Measurements from ENCODE around the gene MXD4.
A peak's percentile ranks its signal among the peaks of the same experiment; 100 is the strongest.
"Not testable (repeated sequence)": the region's sequence is repeated elsewhere in the genome, so short reads cannot be mapped to it uniquely, and the experiment has no call there.

MXD4 gene

DNA sequence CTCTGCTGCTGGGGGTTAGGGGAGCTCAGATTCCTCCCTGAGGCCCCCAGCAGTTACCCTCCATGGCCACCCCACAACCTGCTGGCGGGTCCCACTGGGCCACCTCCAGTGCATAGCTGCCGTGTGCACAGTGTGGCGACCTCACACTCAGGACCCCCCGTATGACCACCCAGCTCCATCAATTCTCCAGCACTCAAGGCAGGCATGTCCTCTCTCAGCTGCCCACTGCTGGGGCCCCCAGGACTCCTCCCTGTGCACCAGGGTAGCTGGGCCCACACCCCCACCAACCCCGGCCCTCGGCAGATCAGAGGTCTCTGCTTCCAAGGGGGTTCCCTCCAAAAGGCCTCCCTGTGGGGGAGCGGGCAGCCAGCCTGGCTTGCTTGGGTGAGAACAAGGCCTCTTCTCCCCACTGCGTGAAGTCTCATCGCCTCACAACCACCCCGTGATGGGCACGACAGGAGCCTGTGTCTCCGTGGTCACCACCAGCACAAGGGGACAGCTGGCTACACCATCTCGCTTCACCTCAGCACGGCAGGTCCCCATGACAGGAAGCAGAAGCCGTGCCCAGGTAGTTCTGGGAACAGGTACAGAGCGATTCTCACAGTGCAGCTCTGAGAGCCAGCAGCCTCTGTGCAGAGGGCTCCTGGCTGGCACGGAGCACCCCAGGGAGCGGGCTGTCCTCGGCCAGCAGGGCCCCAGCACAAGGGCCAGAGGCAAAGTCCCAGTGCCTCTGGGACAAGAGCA lies 15.4 kb downstream of the MXD4 start:
- H3K4me1 Mint-ChIP-seq: peaks cover 26% of the 10 kb centered on the region
- ATAC-seq (no peak), DNase-seq (ENCODE audit: low spot score in 2 of 2) (peak in 1 of 2 donors; percentile 51)
- no peak overlapping the region for H3K27ac Mint-ChIP-seq
- peaks cover 12% of the 10 kb centered on the region for H3K36me3 Mint-ChIP-seq
- H3K4me3 Mint-ChIP-seq: no peak overlapping the region
- H3K9me3 Mint-ChIP-seq: no peaks in the 10 kb centered on the region

GRCh38 chr4:2245787-2246275 lies 16.1 kb downstream of the MXD4 start:
- Mint-ChIP-seq H3K27ac (peak overlapping the region; percentile 86), H3K9me3 (no peaks in the 10 kb centered on the region), H3K4me3 (no peak overlapping the region), H3K4me1 (peaks cover 28% of the 10 kb centered on the region), H3K36me3 (peaks cover 18% of the 10 kb centered on the region)
- DNase-seq (ENCODE audit: low spot score in 2 of 2) (peak in 1 of 2 donors; percentile 47), ATAC-seq (no peak)

- ATAC-seq: no peak
- Mint-ChIP-seq H3K4me3 (no peak overlapping the region), H3K4me1 (peaks cover 34% of the 10 kb centered on the region), H3K36me3 (peaks cover 22% of the 10 kb centered on the region), H3K9me3 (no peaks in the 10 kb centered on the region), H3K27ac (peak overlapping the region; percentile 86)
- DNase-seq (ENCODE audit: low spot score in 2 of 2): no peak
Measured at GRCh38 chr4:2245057-2245786, 16.7 kb downstream of the MXD4 start.

- H3K4me3 Mint-ChIP-seq: no peak overlapping the region
- H3K9me3 Mint-ChIP-seq: no peaks in the 10 kb centered on the region
- H3K36me3 Mint-ChIP-seq: peaks cover 30% of the 10 kb centered on the region
- ATAC-seq (no peak), DNase-seq (ENCODE audit: low spot score in 2 of 2) (peak; percentile 2 to 60)
- peaks cover 46% of the 10 kb centered on the region for H3K4me1 Mint-ChIP-seq
- peak overlapping the region; percentile 57 for H3K27ac Mint-ChIP-seq
Measured at GRCh38 chr4:2243681-2244380, 18.1 kb downstream of the MXD4 start.

DNA sequence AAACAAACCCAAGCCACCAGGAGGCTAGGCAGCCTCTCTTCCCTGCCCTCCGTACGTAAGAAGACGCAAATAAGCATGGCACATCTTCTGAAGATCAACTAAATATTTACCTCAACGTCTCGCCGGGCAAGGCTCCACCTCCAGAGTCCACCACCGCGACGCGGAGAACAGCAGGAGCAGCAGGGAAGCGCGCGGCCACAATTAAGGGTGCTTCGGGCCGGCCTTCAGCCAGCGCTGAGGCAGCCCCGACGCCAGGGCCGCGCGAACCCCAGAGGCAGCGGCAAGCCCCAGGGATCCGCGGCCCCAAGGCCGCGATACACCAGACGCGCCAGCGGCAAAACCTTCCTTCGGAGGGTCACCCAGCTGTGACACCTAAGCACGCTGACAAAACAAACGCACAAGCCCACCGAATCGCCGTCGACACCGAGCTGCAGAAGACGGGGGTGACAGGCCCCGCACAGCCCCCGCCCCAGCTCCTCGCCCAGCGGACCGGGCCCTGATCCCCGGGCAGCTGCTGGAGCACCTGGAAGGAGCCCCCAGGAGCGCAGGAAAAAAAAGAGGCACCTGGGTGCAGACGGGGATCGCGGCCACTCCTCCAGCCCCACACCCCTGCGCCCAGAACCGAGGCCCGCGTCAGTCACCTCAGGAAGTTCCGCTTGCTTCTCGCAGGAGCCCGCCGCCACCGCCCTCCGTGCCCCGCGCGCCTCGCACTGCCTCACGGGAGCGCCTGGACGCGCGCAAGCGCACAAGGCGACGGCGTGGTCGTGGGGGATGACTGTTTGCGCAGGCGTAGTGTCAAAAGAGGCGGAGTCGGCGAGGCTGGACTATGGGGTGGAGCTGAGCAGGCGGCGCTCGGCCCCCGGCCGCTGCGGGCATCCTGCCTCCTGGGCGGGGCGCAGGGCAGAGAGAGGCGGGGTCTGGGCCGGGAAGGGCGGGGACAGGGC lies 20.2 kb downstream of the MXD4 start, which contains the start of the genes HAUS3 and POLN:
TSS of gene HAUS3 (minus strand) at position 712 of the 944 bp plus-strand sequence. CDS start 1,175 bp downstream, outside the sequence.
TSS of gene POLN (minus strand) at position 712 of the 944 bp plus-strand sequence. CDS start 12,890 bp downstream, outside the sequence.
- peaks cover 64% of the 10 kb centered on the region for H3K4me1 Mint-ChIP-seq
- H3K9me3 Mint-ChIP-seq: no peaks in the 10 kb centered on the region
- peak within 1 kb of the TSS; percentile 88 for H3K4me3 Mint-ChIP-seq
- DNase-seq (ENCODE audit: low spot score in 2 of 2) (peak; percentile 99 to 100), ATAC-seq (peak; percentile 91)
- peaks cover 52% of the 10 kb centered on the region for H3K36me3 Mint-ChIP-seq
- peak within 1 kb of the TSS; percentile 90 for H3K27ac Mint-ChIP-seq

GRCh38 chr4:2241003-2241402 lies 20.9 kb downstream of the MXD4 start:
- DNase-seq (ENCODE audit: low spot score in 2 of 2) (no peak), ATAC-seq (no peak)
- Mint-ChIP-seq H3K9me3 (no peaks in the 10 kb centered on the region), H3K4me3 (peak overlapping the region; percentile 88), H3K4me1 (peaks cover 64% of the 10 kb centered on the region), H3K36me3 (peaks cover 59% of the 10 kb centered on the region), H3K27ac (peak overlapping the region; percentile 90)

GRCh38 chr4:2236944-2237666 lies 24.8 kb downstream of the MXD4 start:
- Mint-ChIP-seq H3K4me1 (peaks cover 56% of the 10 kb centered on the region), H3K27ac (peak overlapping the region; percentile 69), H3K9me3 (no peaks in the 10 kb centered on the region), H3K36me3 (peaks cover 96% of the 10 kb centered on the region), H3K4me3 (peak overlapping the region; percentile 22)
- ATAC-seq: no peak
- no peak for DNase-seq (ENCODE audit: low spot score in 2 of 2)

DNA sequence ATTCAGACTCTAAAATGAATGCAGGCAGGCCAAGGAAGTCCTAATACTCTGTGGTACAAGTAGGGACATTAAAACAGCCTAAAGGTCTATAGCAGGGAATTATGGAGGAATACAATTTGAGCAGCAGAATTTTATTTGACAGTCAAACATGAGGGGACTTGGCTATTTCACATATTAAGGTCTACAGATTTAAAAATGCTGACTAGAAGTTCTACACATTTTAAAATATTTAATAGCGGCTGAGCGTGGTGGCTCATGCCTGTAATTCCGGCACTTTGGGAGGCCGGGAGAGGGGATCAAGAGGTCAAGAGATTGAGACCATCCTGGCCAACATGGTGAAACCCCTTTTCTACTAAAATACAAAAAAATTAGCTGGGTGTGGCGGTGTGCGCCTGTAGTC lies 30.8 kb downstream of the MXD4 start:
- no peak overlapping the region for H3K27ac Mint-ChIP-seq
- peaks cover 77% of the 10 kb centered on the region for H3K36me3 Mint-ChIP-seq
- H3K9me3 Mint-ChIP-seq: no peaks in the 10 kb centered on the region
- DNase-seq (ENCODE audit: low spot score in 2 of 2) (no peak), ATAC-seq (no peak)
- peaks cover 23% of the 10 kb centered on the region for H3K4me1 Mint-ChIP-seq
- no peak overlapping the region for H3K4me3 Mint-ChIP-seq

GRCh38 chr4:2226261-2226660 lies 35.6 kb downstream of the MXD4 start:
- DNase-seq (ENCODE audit: low spot score in 2 of 2) (no peak), ATAC-seq (no peak)
- H3K4me3 Mint-ChIP-seq: no peak overlapping the region
- peaks cover 39% of the 10 kb centered on the region for H3K36me3 Mint-ChIP-seq
- H3K9me3 Mint-ChIP-seq: no peaks in the 10 kb centered on the region
- peaks cover 5% of the 10 kb centered on the region for H3K4me1 Mint-ChIP-seq
- H3K27ac Mint-ChIP-seq: no peak overlapping the region

DNA sequence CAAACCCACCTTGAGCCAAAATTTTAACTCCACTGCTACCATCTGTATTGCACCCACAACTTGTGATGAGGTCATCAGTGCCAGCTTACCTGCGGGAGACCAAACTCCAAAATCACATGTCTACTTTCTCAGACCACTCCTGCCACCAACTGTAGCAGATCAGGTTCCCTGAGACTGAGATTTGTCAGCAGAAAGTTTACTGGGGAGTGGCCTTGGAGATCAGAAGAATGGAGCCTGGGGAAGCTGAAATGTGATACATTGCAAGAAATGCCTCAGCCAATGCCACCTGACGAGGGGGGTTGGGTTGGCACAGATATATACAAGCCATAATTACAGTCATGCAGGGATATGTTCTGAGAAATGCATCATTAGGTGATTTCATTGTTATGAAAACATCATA lies 39.1 kb downstream of the MXD4 start:
- H3K27ac Mint-ChIP-seq: no peak overlapping the region
- no peak overlapping the region for H3K4me3 Mint-ChIP-seq
- peaks cover 10% of the 10 kb centered on the region for H3K4me1 Mint-ChIP-seq
- H3K9me3 Mint-ChIP-seq: no peaks in the 10 kb centered on the region
- H3K36me3 Mint-ChIP-seq: peaks cover 17% of the 10 kb centered on the region
- no peak for DNase-seq (ENCODE audit: low spot score in 2 of 2)
- no peak for ATAC-seq

DNA sequence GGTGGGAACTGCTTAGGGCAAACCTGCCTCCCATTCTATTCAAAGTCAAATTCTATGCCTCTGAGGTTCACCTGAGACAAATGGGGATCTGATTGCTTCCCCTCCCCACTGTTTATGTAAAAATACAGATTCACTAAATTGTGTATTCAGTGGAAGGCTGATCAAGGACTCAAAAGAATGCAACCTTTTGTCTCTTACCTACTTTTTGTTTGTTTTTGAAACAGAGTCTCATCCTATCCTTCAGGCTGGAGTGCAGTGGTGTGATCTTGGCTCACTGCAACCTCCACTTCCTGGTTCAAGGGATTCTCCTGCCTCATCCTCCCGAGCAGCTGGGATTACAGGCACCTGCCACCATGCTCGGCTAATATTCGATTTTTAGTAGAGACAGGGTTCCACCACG lies 40.5 kb downstream of the MXD4 start:
- H3K9me3 Mint-ChIP-seq; H3K27ac Mint-ChIP-seq; DNase-seq (ENCODE audit: low spot score in 2 of 2); ATAC-seq; H3K4me1 Mint-ChIP-seq; H3K4me3 Mint-ChIP-seq: not testable (repeated sequence)
- H3K36me3 Mint-ChIP-seq: peaks cover 14% of the 10 kb centered on the region

DNA sequence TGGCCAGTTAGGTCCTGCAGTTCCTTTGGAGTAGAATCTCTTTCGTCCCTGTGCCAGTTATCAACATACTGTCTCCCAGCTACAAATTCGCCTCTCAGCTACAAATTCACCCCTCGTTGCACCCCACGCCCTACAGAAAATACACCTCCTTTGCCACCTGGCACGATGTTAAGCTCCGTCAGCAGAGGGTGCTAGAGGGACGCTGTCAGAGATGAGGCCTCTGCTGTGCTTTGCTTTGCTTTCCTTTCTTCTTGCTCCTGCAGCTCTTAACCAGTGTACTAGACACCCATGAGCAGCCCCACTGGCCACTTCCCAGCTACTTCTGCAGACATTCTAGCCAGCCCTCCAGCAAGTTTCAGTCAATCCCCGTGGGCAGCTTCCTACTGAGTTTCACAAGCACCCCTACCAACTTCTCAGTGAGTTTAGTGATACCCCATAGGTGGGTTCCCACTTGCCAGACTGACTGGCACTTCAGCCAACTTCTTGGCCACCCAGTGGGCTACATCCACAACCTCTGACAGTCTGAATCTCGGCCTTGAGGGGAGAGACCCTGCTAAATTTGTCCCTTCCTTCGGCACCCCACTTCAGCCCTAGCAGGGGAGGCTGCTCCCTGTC lies 41.8 kb downstream of the MXD4 start:
- Mint-ChIP-seq H3K9me3 (no peaks in the 10 kb centered on the region), H3K36me3 (peaks cover 1% of the 10 kb centered on the region), H3K4me3 (no peak overlapping the region), H3K4me1 (peaks cover 10% of the 10 kb centered on the region), H3K27ac (no peak overlapping the region)
- DNase-seq (ENCODE audit: low spot score in 2 of 2): peak; percentile 70 to 87
- peak; percentile 87 for ATAC-seq

GRCh38 chr4:2219233-2219760 lies 42.6 kb downstream of the MXD4 start:
- DNase-seq (ENCODE audit: low spot score in 2 of 2): no peak
- Mint-ChIP-seq H3K27ac (no peak overlapping the region), H3K4me3 (no peak overlapping the region), H3K9me3 (no peaks in the 10 kb centered on the region), H3K36me3 (no peaks in the 10 kb centered on the region), H3K4me1 (peaks cover 10% of the 10 kb centered on the region)
- no peak for ATAC-seq

All from stimulated activated effector memory CD8-positive, alpha-beta T cell treated with anti-CD3 and anti-CD28 coated beads, Interleukin-12 subunit alpha, Interleukin-12 subunit beta, amount 100 ng/mL, for 72 hours (primary cell).